ENCODE data around the gene NUSAP1. TPM values are rescaled to one million over a fixed set of nuclear protein-coding genes. Genes with fewer than 3 reads are reported as not detected.
"Not testable (repeated sequence)": the region's sequence is repeated elsewhere in the genome, so short reads cannot be mapped to it uniquely, and the experiment has no call there.

NUSAP1 gene
- total RNA-seq, 1 donor from 2014 or later = 39.1 TPM

DNA sequence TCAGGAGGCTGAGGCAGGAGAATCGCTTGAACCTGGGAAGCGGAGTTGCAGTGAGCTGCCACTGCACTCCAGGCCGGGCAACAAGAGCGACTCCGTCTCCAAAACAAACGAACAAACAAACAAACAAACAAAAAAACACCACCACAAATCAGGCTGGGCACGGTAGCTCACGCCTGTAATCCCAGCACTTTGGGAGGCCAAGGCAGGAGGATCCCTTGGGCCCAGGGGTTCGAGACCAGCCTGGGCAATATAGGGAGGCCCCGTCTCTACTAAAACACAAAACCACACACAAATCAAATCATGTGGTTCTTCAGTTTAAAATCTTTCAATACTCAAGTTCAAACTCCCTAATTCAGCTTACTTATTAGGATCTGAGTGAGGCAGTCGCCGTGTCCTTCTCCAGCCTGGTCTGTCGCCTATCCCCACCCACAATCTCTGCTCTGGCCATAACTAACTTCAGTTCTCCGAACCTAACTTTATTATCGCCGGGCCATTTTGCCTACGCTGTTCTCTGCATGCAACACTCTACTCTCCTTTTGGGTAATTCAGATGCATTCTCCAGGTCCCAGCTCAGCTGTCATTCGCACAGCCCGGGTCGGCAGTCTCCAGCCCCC is 83.6 kb downstream of the NUSAP1 start:
- no peak for ATAC-seq

- peak; percentile 98 for ATAC-seq
Observed at GRCh38 chr15:41416742-41417417, 84.2 kb downstream of the NUSAP1 start, which contains the start of gene RTF1. TSS of gene RTF1 (plus strand) at chr15:41417095. CDS start at chr15:41417116, 21 bp downstream.

GRCh38 chr15:41417418-41418195 is 84.9 kb downstream of the NUSAP1 start:
- peak; percentile 57 for ATAC-seq

DNA sequence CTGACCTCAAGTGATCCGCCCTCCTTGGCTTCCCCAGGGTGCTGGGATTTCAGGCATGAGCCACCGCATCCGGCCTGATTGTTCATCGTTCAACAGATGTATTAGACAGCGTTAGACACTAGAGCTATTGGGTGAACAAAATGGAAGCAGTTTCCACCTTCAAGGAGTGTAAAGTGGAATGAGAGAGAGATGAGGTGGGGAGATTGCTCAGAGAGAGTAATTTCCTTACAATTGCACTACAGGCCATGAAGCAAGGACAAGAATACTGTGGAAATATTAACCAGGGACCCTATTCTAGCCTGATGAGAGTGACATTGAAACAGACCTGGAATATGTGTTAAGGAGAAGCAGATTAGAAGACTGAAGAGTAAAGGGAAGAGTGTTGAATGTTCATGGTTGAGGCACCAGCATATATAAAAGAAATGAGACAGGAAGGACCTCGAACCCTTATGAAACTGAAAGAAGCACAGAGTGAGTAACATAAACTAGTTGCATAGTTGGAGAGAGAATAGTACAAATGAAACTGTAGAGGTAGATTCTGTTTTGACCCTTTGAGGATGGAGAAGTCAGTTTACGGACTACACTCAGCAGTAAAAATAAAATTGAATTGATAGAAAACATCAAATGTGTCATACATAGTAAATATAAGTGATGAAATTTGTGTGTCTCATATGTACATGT is 91.4 kb downstream of the NUSAP1 start:
- no peak for ATAC-seq

DNA sequence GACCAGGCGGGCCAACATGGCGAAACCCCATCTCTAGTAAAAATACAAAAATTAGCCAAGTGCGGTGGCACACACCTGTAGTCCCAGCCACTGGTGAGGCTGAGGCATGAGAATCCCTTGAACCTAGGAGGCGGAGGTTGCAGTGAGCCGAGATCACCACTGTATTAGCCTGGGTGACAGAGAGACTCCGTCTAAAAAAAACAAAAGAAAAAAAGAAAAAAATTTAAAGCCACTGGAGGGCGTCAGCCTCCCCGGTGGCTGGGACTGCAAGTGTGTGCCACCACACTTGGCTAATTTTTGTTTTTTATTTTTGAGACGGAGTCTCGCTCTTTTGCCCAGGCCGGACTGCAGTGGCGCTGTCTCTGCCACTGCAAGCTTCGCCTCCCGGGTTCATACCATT is 92.1 kb downstream of the NUSAP1 start:
- ATAC-seq = no peak

DNA sequence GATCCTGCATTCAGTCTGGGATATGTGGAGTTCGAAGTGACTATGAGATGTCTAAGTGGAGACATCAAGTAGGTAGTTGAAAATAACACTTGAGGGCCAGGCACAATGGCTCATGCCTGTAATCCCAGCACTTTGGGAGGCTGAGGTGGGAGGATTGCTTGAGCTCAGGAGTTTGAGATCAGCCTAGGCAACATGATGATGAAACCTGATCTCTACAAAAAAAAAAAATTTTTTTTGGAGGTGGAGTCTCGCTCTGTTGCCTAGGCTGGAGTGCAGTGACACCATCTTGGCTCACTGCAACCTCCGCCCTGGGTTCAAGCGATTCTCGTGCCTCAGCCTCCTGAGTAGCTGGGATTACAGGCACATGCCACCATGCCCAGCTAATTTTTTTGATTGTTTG is 93.2 kb downstream of the NUSAP1 start:
- not testable (repeated sequence) for ATAC-seq

- no peak for ATAC-seq
Observed at GRCh38 chr15:41429003-41429890, 96.6 kb downstream of the NUSAP1 start.

Other genes with a start within 250 kb of the NUSAP1 start
- 20.6 TPM for gene INO80, start 216.6 kb upstream of the NUSAP1 start, total RNA-seq
- gene EXD1, start 102.1 kb upstream of the NUSAP1 start, total RNA-seq = not detected
- 138 TPM for gene CHP1, start 101.6 kb upstream of the NUSAP1 start, total RNA-seq
- gene OIP5, start 290 bp upstream of the NUSAP1 start, total RNA-seq = 6.4 TPM
- 13.3 TPM for gene NDUFAF1, start 69.6 kb downstream of the NUSAP1 start, total RNA-seq
- gene RTF1, start 84.2 kb downstream of the NUSAP1 start, total RNA-seq = 21.4 TPM
- gene ITPKA, start 161.0 kb downstream of the NUSAP1 start, total RNA-seq = 0.16 TPM
- 0.12 TPM for gene LTK, start 180.9 kb downstream of the NUSAP1 start, total RNA-seq
- gene RPAP1, start 211.4 kb downstream of the NUSAP1 start, total RNA-seq = 25.5 TPM
- gene TYRO3, start 226.3 kb downstream of the NUSAP1 start, total RNA-seq = 13.4 TPM

Measured in esophagus mucosa (tissue), 1 donor.